HG03442 (cell line): ENCODE results near the gene FYN.
"Not testable (repeated sequence)": the region's sequence is repeated elsewhere in the genome, so short reads cannot be mapped to it uniquely, and the experiment has no call there.

ENCODE experiments used
- ATAC-seq: cut with Tn5 transposase; IDR thresholded peaks from one replicate; pipeline ENCODE4 v1.9.1; 2021; ENCODE audit warnings: mild to moderate bottlenecking, moderate library complexity; ENCODE audit not compliant: unreplicated experiment

The FYN gene

GRCh38 chr6:111792914-111793700, 80.1 kb downstream of the FYN start:
- ATAC-seq: no peak

GRCh38 chr6:111792241-111792640, 81.0 kb downstream of the FYN start:
- ATAC-seq: no peak

GRCh38 chr6:111791415-111791814, 81.8 kb downstream of the FYN start:
- no peak for ATAC-seq

GRCh38 chr6:111789598-111789997, 83.7 kb downstream of the FYN start:
- ATAC-seq: no peak

- peak; percentile 59 for ATAC-seq
Observed at GRCh38 chr6:111788379-111789276, 84.6 kb downstream of the FYN start.

- not testable (repeated sequence) for ATAC-seq
Observed at GRCh38 chr6:111786151-111786550, 87.1 kb downstream of the FYN start.

GRCh38 chr6:111784433-111784832, 88.8 kb downstream of the FYN start:
- ATAC-seq: no peak

GRCh38 chr6:111782887-111783466, 90.3 kb downstream of the FYN start:
- no peak for ATAC-seq

- no peak for ATAC-seq
Observed at GRCh38 chr6:111782192-111782809, 91.0 kb downstream of the FYN start.

GRCh38 chr6:111781041-111781708, 92.1 kb downstream of the FYN start:
- no peak for ATAC-seq

- no peak for ATAC-seq
Observed at GRCh38 chr6:111780393-111780792, 92.9 kb downstream of the FYN start.

GRCh38 chr6:111779660-111780059, 93.6 kb downstream of the FYN start:
- no peak for ATAC-seq

- ATAC-seq: no peak
Observed at GRCh38 chr6:111779031-111779430, 94.2 kb downstream of the FYN start.

- no peak for ATAC-seq
Observed at GRCh38 chr6:111777357-111777756, 95.9 kb downstream of the FYN start.

- no peak for ATAC-seq
Observed at GRCh38 chr6:111776236-111777221, 96.7 kb downstream of the FYN start.

GRCh38 chr6:111775145-111775922, 97.9 kb downstream of the FYN start:
- no peak for ATAC-seq

- no peak for ATAC-seq
Observed at GRCh38 chr6:111774346-111774703, 98.9 kb downstream of the FYN start.

GRCh38 chr6:111773501-111774345, 99.5 kb downstream of the FYN start:
- ATAC-seq: no peak
